Esophagus muscularis mucosa (tissue), 3 donors: Measurements from ENCODE around the gene PRKN.

Experiments used
- CTCF ChIP-seq, 3 experiments: fragments of 200-600 bp in 2 of 3; fragments of 450-650 bp in 1 of 3; sonication (generic) in 2 of 3; IDR thresholded peaks; one replicate each; pipeline ENCODE4 v1.5.1; 2017 to 2019; ENCODE audit warnings: antibody characterized with exemption in 3 of 3, mild to moderate bottlenecking in 2 of 3, moderate library complexity in 1 of 3
- EP300 ChIP-seq: sonication (generic); formaldehyde crosslinking; IDR thresholded peaks from one replicate; pipeline ENCODE4 v1.6.1; 2017; ENCODE audit warnings: antibody characterized with exemption

- no peak for TF ChIP-seq CTCF (IDR thresholded peaks at IDR 0.05)
- TF ChIP-seq EP300, result no peak
Observed at GRCh38 chr6:161301338-161301737, 1426.2 kb downstream of the PRKN start.
